Measurements from ENCODE around the gene B3GNT3.

B3GNT3 gene

GRCh38 chr19:17862711-17863519 is 68.0 kb downstream of the B3GNT3 start:
- DNase-seq: no peak

All from activated T-cell treated with anti-CD3 and anti-CD28 coated beads, Interleukin-2, amount 50 U/mL, for 1 hour (primary cell).